H9 (cell line): ENCODE results near the gene SLC44A1. TPM values are rescaled to one million over a fixed set of nuclear protein-coding genes. Genes with fewer than 3 reads are reported as not detected.

Experiments used
- DNase-seq: peaks from one replicate; pipeline ENCODE4 v3.0.0-alpha.2; 2017
- H2AFZ ChIP-seq: one replicate; pipeline ENCODE4 v1.6.1; 2013; ENCODE audit warnings: mild to moderate bottlenecking, low read length, control low read depth, moderate library complexity
- H2AK5ac ChIP-seq: 2 replicates; pipeline ENCODE4 v1.6.1; 2013; ENCODE audit warnings: low read length, control low read depth, mixed read lengths; ENCODE audit not compliant: insufficient read length
- H2BK120ac ChIP-seq: one replicate; pipeline ENCODE4 v1.6.1; 2013; ENCODE audit warnings: low read depth, mild to moderate bottlenecking, low read length, control low read depth, inconsistent platforms; ENCODE audit not compliant: poor library complexity, severe bottlenecking
- H2BK12ac ChIP-seq: 2 replicates; pipeline ENCODE4 v1.6.1; 2013; ENCODE audit warnings: low read length, control low read depth, mixed read lengths, low read depth; ENCODE audit not compliant: insufficient read length
- H2BK15ac ChIP-seq: 2 replicates; pipeline ENCODE4 v1.6.1; 2013; ENCODE audit warnings: low read depth, low read length, control low read depth
- H2BK20ac ChIP-seq: one replicate; pipeline ENCODE4 v1.6.1; 2013; ENCODE audit warnings: low read depth, mild to moderate bottlenecking, low read length, control low read depth, inconsistent platforms; ENCODE audit not compliant: poor library complexity, severe bottlenecking
- H2BK5ac ChIP-seq: 2 replicates; pipeline ENCODE4 v1.6.1; 2013; ENCODE audit warnings: low read length, control low read depth, mixed read lengths; ENCODE audit not compliant: insufficient read length
- H3K14ac ChIP-seq: 2 replicates; pipeline ENCODE4 v1.6.1; 2013; ENCODE audit warnings: low read length, control low read depth; ENCODE audit not compliant: insufficient read depth
- H3K18ac ChIP-seq: 2 replicates; pipeline ENCODE4 v1.6.1; 2013; ENCODE audit warnings: low read depth, mild to moderate bottlenecking, mixed read lengths, low read length, control low read depth; ENCODE audit not compliant: insufficient read length
- H3K23ac ChIP-seq: 2 replicates; pipeline ENCODE4 v1.6.1; 2013; ENCODE audit warnings: low read length, control low read depth, mixed read lengths, low read depth; ENCODE audit not compliant: insufficient read length
- H3K23me2 ChIP-seq: 2 replicates; pipeline ENCODE4 v1.6.1; 2013; ENCODE audit warnings: low read depth, mild to moderate bottlenecking, mixed read lengths, low read length, control low read depth; ENCODE audit not compliant: insufficient read length, poor library complexity, severe bottlenecking
- H3K27ac ChIP-seq: 2 replicates; pipeline ENCODE4 v1.5.1; 2013; ENCODE audit warnings: low read length, control low read depth, mixed read lengths, low read depth; ENCODE audit not compliant: insufficient read length
- H3K27me3 ChIP-seq: 2 replicates; pipeline ENCODE4 v1.6.1; 2013; ENCODE audit warnings: low read length, control low read depth, inconsistent platforms; ENCODE audit not compliant: insufficient read depth
- H3K4ac ChIP-seq: 2 replicates; pipeline ENCODE4 v1.6.1; 2013; ENCODE audit warnings: low read depth, mild to moderate bottlenecking, control low read depth, inconsistent platforms, low read length, moderate library complexity
- H3K4me1 ChIP-seq: 2 replicates; pipeline ENCODE4 v1.6.1; 2013; ENCODE audit warnings: low read length, control low read depth, inconsistent platforms; ENCODE audit not compliant: insufficient read depth
- H3K4me2 ChIP-seq: 2 replicates; pipeline ENCODE4 v1.6.1; 2013; ENCODE audit warnings: low read length, control low read depth, mixed read lengths; ENCODE audit not compliant: insufficient read length, insufficient read depth
- H3K56ac ChIP-seq: 2 replicates; pipeline ENCODE4 v1.6.1; 2013; ENCODE audit warnings: low read depth, mild to moderate bottlenecking, mixed read lengths, low read length, control low read depth; ENCODE audit not compliant: insufficient read length
- H3K79me1 ChIP-seq: 2 replicates; pipeline ENCODE4 v1.6.1; 2013; ENCODE audit warnings: low read depth, mild to moderate bottlenecking, moderate library complexity, low read length, control low read depth, inconsistent platforms; ENCODE audit not compliant: insufficient read depth, poor library complexity, severe bottlenecking
- H3K79me2 ChIP-seq: 2 replicates; pipeline ENCODE4 v1.6.1; 2013; ENCODE audit warnings: low read length, control low read depth, inconsistent platforms; ENCODE audit not compliant: insufficient read depth
- H3K9ac ChIP-seq: 2 replicates; pipeline ENCODE4 v1.6.1; 2013; ENCODE audit warnings: low read length, control low read depth, mixed read lengths; ENCODE audit not compliant: insufficient read length; ENCODE audit errors: extremely low read depth
- H3K9me3 ChIP-seq: one replicate; pipeline ENCODE4 v1.6.1; 2013; ENCODE audit warnings: low read depth, low read length, inconsistent platforms; ENCODE audit not compliant: control insufficient read depth
- H3T11ph ChIP-seq: one replicate; pipeline ENCODE4 v1.6.1; 2013; ENCODE audit warnings: mild to moderate bottlenecking, low read length, control low read depth, inconsistent platforms
- H4K20me1 ChIP-seq: one replicate; pipeline ENCODE4 v1.6.1; 2013; ENCODE audit not compliant: control insufficient read depth, insufficient read length, insufficient read depth
- H4K5ac ChIP-seq: 2 replicates; pipeline ENCODE4 v1.6.1; 2013; ENCODE audit warnings: low read depth, mild to moderate bottlenecking, mixed read lengths, low read length, control low read depth; ENCODE audit not compliant: insufficient read length
- H4K8ac ChIP-seq: replicated peaks from 2 replicates; pipeline ENCODE4 v1.6.1; 2013; ENCODE audit warnings: low read length, control low read depth, mixed read lengths, low read depth; ENCODE audit not compliant: insufficient read length
- H4K91ac ChIP-seq: 2 replicates; pipeline ENCODE4 v1.6.1; 2013; ENCODE audit warnings: low read depth, mild to moderate bottlenecking, moderate library complexity, mixed read lengths, low read length, control low read depth; ENCODE audit not compliant: insufficient read length
- H3K27ac Mint-ChIP-seq, 3 experiments: 2 replicates in 2 of 3; 3 replicates in 1 of 3; pipeline ENCODE4 v1.8.0; 2020 to 2021; ENCODE audit warnings: mixed read lengths in 3 of 3, mild to moderate bottlenecking in 1 of 3, moderate library complexity in 1 of 3
- H3K27me3 Mint-ChIP-seq: 2 replicates; pipeline ENCODE4 v1.8.0; 2021; ENCODE audit warnings: low read depth, mild to moderate bottlenecking, moderate library complexity, mixed read lengths
- H3K36me3 Mint-ChIP-seq, 3 experiments: 2 replicates in 2 of 3; 3 replicates in 1 of 3; pipeline ENCODE4 v1.8.0; 2020 to 2021; ENCODE audit warnings: low read depth in 3 of 3, mixed read lengths in 3 of 3; ENCODE audit not compliant: insufficient read depth in 1 of 3
- H3K4me1 Mint-ChIP-seq, 2 experiments: 2 replicates each; pipeline ENCODE4 v1.8.0; 2020; ENCODE audit warnings: mixed read lengths in 2 of 2
- H3K4me3 Mint-ChIP-seq, 2 experiments: 2 replicates in 1 of 2; 3 replicates in 1 of 2; pipeline ENCODE4 v1.8.0; 2020 to 2021; ENCODE audit warnings: mild to moderate bottlenecking in 2 of 2, mixed read lengths in 2 of 2, moderate library complexity in 1 of 2
- H3K9me3 Mint-ChIP-seq, 2 experiments: 2 replicates in 1 of 2; 3 replicates in 1 of 2; pipeline ENCODE4 v1.8.0; 2020; ENCODE audit warnings: mild to moderate bottlenecking in 2 of 2, mixed read lengths in 2 of 2, moderate library complexity in 1 of 2
- WGBS: extraction: QIAGEN DNeasy Blood & Tissue Kit; methylation state at CpG from one replicate; pipeline ENCODE4 v1.1.7; 2013; ENCODE audit warnings: missing lambda C conversion rate, low lambda C conversion rate, mixed read lengths; ENCODE audit not compliant: insufficient read length; ENCODE audit errors: extremely low coverage; 5-methylcytosine and 5-hydroxymethylcytosine counted together
- total RNA-seq: library from RNA; stranded (reverse); gene quantifications from 2 replicates; pipeline ENCODE4 v1.2.1, GENCODE V29; 2021
- TF ChIP-seq, protein P1 (sequence below): fragments of 200-600 bp; sonication (generic); conservative IDR thresholded peaks from 3 replicates; pipeline ENCODE4 v1.8.0; 2021; ENCODE audit warnings: antibody characterized with exemption, mild to moderate bottlenecking

SLC44A1 gene
- total RNA-seq, 1 experiment from 2014 or later: 60.7 TPM

DNA sequence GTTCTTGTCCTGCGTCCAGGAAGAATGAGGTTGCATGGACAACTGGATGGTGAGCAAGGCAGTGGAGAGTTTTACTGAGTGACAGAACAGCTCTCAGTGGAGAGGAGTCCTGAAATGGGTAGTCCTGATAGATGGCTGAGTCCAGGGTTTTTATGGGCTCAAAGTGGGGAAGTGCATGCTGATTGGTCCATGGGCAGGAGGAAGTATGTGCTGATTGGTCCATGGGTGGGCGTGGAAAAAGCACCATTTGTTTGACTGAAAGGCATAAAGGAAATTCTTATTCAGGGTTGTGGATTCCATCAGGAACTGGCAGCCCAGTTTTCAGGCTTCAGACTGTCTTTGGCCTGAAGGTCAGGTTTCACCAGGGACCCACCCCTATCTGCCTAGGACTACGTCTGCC, 214.0 kb downstream of the SLC44A1 start:
- Histone ChIP-seq H3K79me1 (peaks cover 3% of the 10 kb centered on the region), H2AK5ac (no peak overlapping the region), H3K18ac (no peak overlapping the region), H3K23ac (no peak overlapping the region), H3T11ph (no peak overlapping the region), H3K23me2 (no peaks in the 10 kb centered on the region), H4K20me1 (no peaks in the 10 kb centered on the region), H2BK120ac (no peak overlapping the region), H4K8ac (no peak overlapping the region), H3K9me3 (no peaks in the 10 kb centered on the region), H2AFZ (no peak overlapping the region), H2BK5ac (no peak overlapping the region), H2BK20ac (no peak overlapping the region), H3K4ac (no peak overlapping the region), H4K5ac (no peak overlapping the region), H3K4me2 (no peak overlapping the region), H4K91ac (no peak overlapping the region), H3K9ac (no peak overlapping the region), H3K14ac (no peak overlapping the region; the same call in 1 of the 2 replicates), H3K4me1 (peaks cover 3% of the 10 kb centered on the region; the same call in 1 of the 2 replicates), H3K56ac (no peak overlapping the region), H3K27me3 (no peaks in the 10 kb centered on the region), H3K79me2 (peaks cover 9% of the 10 kb centered on the region; the same call in 1 of the 2 replicates), H2BK15ac (no peak overlapping the region), H3K27ac (no peak overlapping the region), H2BK12ac (no peak overlapping the region)
- Mint-ChIP-seq H3K27me3 (no peaks in the 10 kb centered on the region), H3K4me1 (peaks cover 16% of the 10 kb centered on the region in 2 experiments), H3K27ac (peak overlapping the region in 2 of 3 experiments; percentile 61 to 85; a peak in 4 of 7 replicates), H3K9me3 (0 out of 5 replicates have a peak, but pooled peaks cover 0 to 2% of the 10 kb centered on the region in 2 experiments), H3K4me3 (no peak overlapping the region; a peak in 1 of 5 replicates), H3K36me3 (peaks cover 0 to 15% (median 12%) of the 10 kb centered on the region in 3 experiments; a peak in 5 of 7 replicates)
- no CpG with 5 or more reads among the region's 3 CpGs for WGBS
- TF ChIP-seq, protein P1, sequence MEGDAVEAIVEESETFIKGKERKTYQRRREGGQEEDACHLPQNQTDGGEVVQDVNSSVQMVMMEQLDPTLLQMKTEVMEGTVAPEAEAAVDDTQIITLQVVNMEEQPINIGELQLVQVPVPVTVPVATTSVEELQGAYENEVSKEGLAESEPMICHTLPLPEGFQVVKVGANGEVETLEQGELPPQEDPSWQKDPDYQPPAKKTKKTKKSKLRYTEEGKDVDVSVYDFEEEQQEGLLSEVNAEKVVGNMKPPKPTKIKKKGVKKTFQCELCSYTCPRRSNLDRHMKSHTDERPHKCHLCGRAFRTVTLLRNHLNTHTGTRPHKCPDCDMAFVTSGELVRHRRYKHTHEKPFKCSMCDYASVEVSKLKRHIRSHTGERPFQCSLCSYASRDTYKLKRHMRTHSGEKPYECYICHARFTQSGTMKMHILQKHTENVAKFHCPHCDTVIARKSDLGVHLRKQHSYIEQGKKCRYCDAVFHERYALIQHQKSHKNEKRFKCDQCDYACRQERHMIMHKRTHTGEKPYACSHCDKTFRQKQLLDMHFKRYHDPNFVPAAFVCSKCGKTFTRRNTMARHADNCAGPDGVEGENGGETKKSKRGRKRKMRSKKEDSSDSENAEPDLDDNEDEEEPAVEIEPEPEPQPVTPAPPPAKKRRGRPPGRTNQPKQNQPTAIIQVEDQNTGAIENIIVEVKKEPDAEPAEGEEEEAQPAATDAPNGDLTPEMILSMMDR: no peak
- peak; percentile 72 for DNase-seq
